H1 (cell line): Measurements from ENCODE around the gene SBNO2. TPM values are rescaled to one million over a fixed set of nuclear protein-coding genes. Genes with fewer than 3 reads are reported as not detected.

ENCODE experiments used
- ATF3 ChIP-seq: IDR thresholded peaks from 2 replicates; pipeline ENCODE4 v1.6.1; 2011; ENCODE audit warnings: low read depth, mild to moderate bottlenecking, low read length; ENCODE audit not compliant: insufficient read depth
- CHD7 ChIP-seq: fragments of 300-600 bp; sonication (generic); IDR thresholded peaks from 2 replicates; pipeline ENCODE4 v1.7.1; 2012; ENCODE audit warnings: low read length, moderate library complexity, mild to moderate bottlenecking, inconsistent platforms; ENCODE audit not compliant: insufficient replicate concordance
- SIX5 ChIP-seq: IDR thresholded peaks from 2 replicates; pipeline ENCODE4 v1.6.1; 2011; ENCODE audit warnings: mild to moderate bottlenecking, low read depth, low read length
- polyA plus RNA-seq, 7 experiments: library from polyadenylated mRNA; depleted of rRNA in 3 of 7; stranded (reverse) in 5 of 7; unstranded in 2 of 7; fragments of >200 nt in 5 of 7; fragments of 200-250 nt in 2 of 7; gene quantifications; 1 replicate in 5 of 7; 2 replicates in 1 of 7; 4 replicates in 1 of 7; pipeline versions ENCODE4 v1.2.1 to v1.2.3, GENCODE V29; 2011 to 2013; ENCODE audit warnings: missing spikeins in 2 of 7, mixed read lengths in 2 of 7
- total RNA-seq: library from RNA; stranded (reverse); fragmentation: NEBNext Ultra II Directional; extraction: Animal tissue kit (Norgen Biotek cat#: 25700); gene quantifications from 2 replicates; pipeline ENCODE4 v1.2.1, GENCODE V29; 2021

SBNO2 gene
- total and polyA plus RNA-seq, 2 of the 8 experiments (the other 6 are each of a cell fraction or from before 2014, with no cell fraction given), result 12.2 to 31.4 TPM

- TF ChIP-seq CHD7 (no peak), SIX5 (no peak), ATF3 (no peak)
Measured at GRCh38 chr19:1151917-1152587, 22.0 kb downstream of the SBNO2 start (continued).
